Peyer's patch (tissue), 4 donors: ENCODE measurements around the gene OR2T35.

ENCODE experiments used
- CTCF ChIP-seq, 6 experiments: fragments of 450-650 bp in 4 of 6; fragments of 200-600 bp in 2 of 6; sonication (generic) in 1 of 6; IDR thresholded peaks; one replicate each; pipeline ENCODE4 v1.5.1; 2017 to 2019; ENCODE audit warnings: antibody characterized with exemption in 6 of 6, mild to moderate bottlenecking in 3 of 6, moderate library complexity in 1 of 6
- POLR2A ChIP-seq, 2 donors: fragments of 450-650 bp; IDR thresholded peaks; one replicate each; pipeline ENCODE4 v1.5.1; 2017; ENCODE audit warnings: antibody characterized with exemption in 2 of 2, mild to moderate bottlenecking in 2 of 2, moderate library complexity in 2 of 2

- TF ChIP-seq CTCF (IDR thresholded peaks at IDR 0.05) = no peak
- TF ChIP-seq POLR2A (IDR thresholded peaks at IDR 0.05) = no peak
These were observed 46.6 kb upstream of the OR2T35 start for GRCh38 chr1:248691567-248692155.
